Liver (tissue), 9 donors: Measurements from ENCODE around the gene ADRA2B. TPM values are rescaled to one million over a fixed set of nuclear protein-coding genes. Genes with fewer than 3 reads are reported as not detected.
A peak's percentile ranks its signal among the peaks of the same experiment; 100 is the strongest.

ENCODE experiments used
- DNase-seq: peaks from one replicate; pipeline ENCODE4 v3.0.0-alpha.2; 2017; ENCODE audit warnings: low spot score
- H3K27ac ChIP-seq, 2 donors: one replicate each; pipeline ENCODE4 v1.7.0; 2013; ENCODE audit warnings: inconsistent platforms in 2 of 2, low read length in 2 of 2, control low read depth in 1 of 2, low read depth in 1 of 2, mild to moderate bottlenecking in 1 of 2
- H3K27me3 ChIP-seq, 4 donors: one replicate each; pipeline versions ENCODE4 v1.6.1 to v1.7.0; 2013; ENCODE audit warnings: low read length in 3 of 4, inconsistent platforms in 1 of 4, mild to moderate bottlenecking in 1 of 4, moderate library complexity in 1 of 4; ENCODE audit not compliant: control insufficient read depth in 4 of 4, insufficient read depth in 4 of 4
- H3K36me3 ChIP-seq, 4 donors: one replicate each; pipeline versions ENCODE4 v1.6.1 to v1.7.0; 2013; ENCODE audit warnings: low read length in 3 of 4, mild to moderate bottlenecking in 3 of 4, low read depth in 1 of 4, moderate library complexity in 1 of 4; ENCODE audit not compliant: control insufficient read depth in 4 of 4, insufficient read depth in 3 of 4
- H3K4me1 ChIP-seq, 4 donors: one replicate each; pipeline versions ENCODE4 v1.6.1 to v1.7.0; 2013; ENCODE audit warnings: low read length in 3 of 4, mild to moderate bottlenecking in 3 of 4, moderate library complexity in 1 of 4; ENCODE audit not compliant: control insufficient read depth in 4 of 4, insufficient read depth in 4 of 4
- H3K4me3 ChIP-seq, 3 donors: one replicate each; pipeline versions ENCODE4 v1.6.1 to v1.7.0; 2013; ENCODE audit warnings: low read length in 3 of 3, control low read depth in 1 of 3, low read depth in 1 of 3, mild to moderate bottlenecking in 1 of 3
- H3K9ac ChIP-seq, 2 donors: one replicate each; pipeline ENCODE4 v1.7.0; 2013; ENCODE audit warnings: low read length in 2 of 2, mild to moderate bottlenecking in 2 of 2, moderate library complexity in 2 of 2, control low read depth in 1 of 2, low read depth in 1 of 2
- H3K9me3 ChIP-seq, 4 donors: one replicate each; pipeline versions ENCODE4 v1.6.1 to v1.7.0; 2013; ENCODE audit warnings: low read length in 3 of 4; ENCODE audit not compliant: control insufficient read depth in 4 of 4
- EGR1 ChIP-seq, 2 donors: IDR thresholded peaks; 2 replicates each; pipeline ENCODE4 v1.6.1; 2016 to 2018; ENCODE audit warnings: antibody characterized with exemption in 2 of 2, low read depth in 2 of 2
- FOXA1 ChIP-seq: IDR thresholded peaks from 2 replicates; pipeline ENCODE4 v1.6.1; 2016; ENCODE audit warnings: antibody characterized with exemption
- GABPA ChIP-seq, 2 donors: IDR thresholded peaks in 1 of 2; conservative IDR thresholded peaks in 1 of 2; 2 replicates each; pipeline ENCODE4 v1.6.1; 2016; ENCODE audit warnings: antibody characterized with exemption in 2 of 2, mild to moderate bottlenecking in 1 of 2, moderate library complexity in 1 of 2
- HNF4A ChIP-seq, 2 donors: conservative IDR thresholded peaks; 2 replicates each; pipeline ENCODE4 v1.6.1; 2016; ENCODE audit warnings: antibody characterized with exemption in 2 of 2, mild to moderate bottlenecking in 2 of 2
- HNF4G ChIP-seq: IDR thresholded peaks from 2 replicates; pipeline ENCODE4 v1.6.1; 2016; ENCODE audit warnings: antibody characterized with exemption
- JUND ChIP-seq, 2 donors: IDR thresholded peaks; 2 replicates each; pipeline ENCODE4 v1.6.1; 2016; ENCODE audit warnings: antibody characterized with exemption in 2 of 2
- NR2F2 ChIP-seq: IDR thresholded peaks from 2 replicates; pipeline ENCODE4 v1.6.1; 2016; ENCODE audit warnings: antibody characterized with exemption
- RAD21 ChIP-seq, 2 donors: IDR thresholded peaks; 2 replicates each; pipeline ENCODE4 v1.6.1; 2016; ENCODE audit warnings: antibody characterized with exemption in 2 of 2, mild to moderate bottlenecking in 2 of 2
- RXRA ChIP-seq, 2 donors: IDR thresholded peaks; 2 replicates each; pipeline ENCODE4 v1.6.1; 2017 to 2018; ENCODE audit warnings: antibody characterized with exemption in 2 of 2, mild to moderate bottlenecking in 1 of 2
- SP1 ChIP-seq: IDR thresholded peaks from 2 replicates; pipeline ENCODE4 v1.6.1; 2018; ENCODE audit warnings: antibody characterized with exemption, mild to moderate bottlenecking
- TAF1 ChIP-seq: conservative IDR thresholded peaks from 2 replicates; pipeline ENCODE4 v1.6.1; 2016; ENCODE audit warnings: antibody characterized with exemption, mild to moderate bottlenecking
- YY1 ChIP-seq: IDR thresholded peaks from 2 replicates; pipeline ENCODE4 v1.6.1; 2016; ENCODE audit warnings: antibody characterized with exemption, mild to moderate bottlenecking
- WGBS: extraction: QIAGEN DNeasy Blood & Tissue Kit; methylation state at CpG from one replicate; pipeline ENCODE4 v1.1.7; 2013; 5-methylcytosine and 5-hydroxymethylcytosine counted together
- polyA plus RNA-seq, 2 donors: library from polyadenylated mRNA; stranded (reverse) in 1 of 2; unstranded in 1 of 2; fragments of 200-250 nt in 1 of 2; fragments of >200 nt in 1 of 2; fragmentation: Nextera tagmentation in 1 of 2; extraction: Ambion mirVana in 1 of 2; gene quantifications; one replicate each; pipeline versions ENCODE4 v1.2.1 to v1.2.3, GENCODE V29; 2013 to 2015
- total RNA-seq, 2 donors: library from RNA; depleted of rRNA; stranded (reverse); fragments of >200 nt; gene quantifications; one replicate each; pipeline ENCODE4 v1.2.3, GENCODE V29; 2014
- TF ChIP-seq, protein P1 (sequence below): fragments of 150-350 bp; IDR thresholded peaks from 2 replicates; pipeline ENCODE4 v1.5.1; 2017; ENCODE audit warnings: improper control_type of control experiment, low read depth, low read length; ENCODE audit not compliant: missing input control
- TF ChIP-seq, protein P2 (sequence below): IDR thresholded peaks from 2 replicates; pipeline ENCODE4 v1.6.1; 2016; ENCODE audit warnings: antibody characterized with exemption
- TF ChIP-seq, protein P3 (sequence below): IDR thresholded peaks from 2 replicates; pipeline ENCODE4 v1.6.1; 2016; ENCODE audit warnings: antibody characterized with exemption
- TF ChIP-seq, protein P4 (sequence below): IDR thresholded peaks from 2 replicates; pipeline ENCODE4 v1.6.1; 2016; ENCODE audit warnings: antibody characterized with exemption
- TF ChIP-seq, protein P5 (sequence below): IDR thresholded peaks from 2 replicates; pipeline ENCODE4 v1.6.1; 2016; ENCODE audit warnings: antibody characterized with exemption, mild to moderate bottlenecking
- donor health status: healthy.
- donor health status: healthy.
- donor health status: healthy.
- donor health status: healthy.
- donor health status: healthy.

Gene ADRA2B
- total and polyA plus RNA-seq, 4 donors = 1.3 to 8.6 (median 3.0) TPM

DNA sequence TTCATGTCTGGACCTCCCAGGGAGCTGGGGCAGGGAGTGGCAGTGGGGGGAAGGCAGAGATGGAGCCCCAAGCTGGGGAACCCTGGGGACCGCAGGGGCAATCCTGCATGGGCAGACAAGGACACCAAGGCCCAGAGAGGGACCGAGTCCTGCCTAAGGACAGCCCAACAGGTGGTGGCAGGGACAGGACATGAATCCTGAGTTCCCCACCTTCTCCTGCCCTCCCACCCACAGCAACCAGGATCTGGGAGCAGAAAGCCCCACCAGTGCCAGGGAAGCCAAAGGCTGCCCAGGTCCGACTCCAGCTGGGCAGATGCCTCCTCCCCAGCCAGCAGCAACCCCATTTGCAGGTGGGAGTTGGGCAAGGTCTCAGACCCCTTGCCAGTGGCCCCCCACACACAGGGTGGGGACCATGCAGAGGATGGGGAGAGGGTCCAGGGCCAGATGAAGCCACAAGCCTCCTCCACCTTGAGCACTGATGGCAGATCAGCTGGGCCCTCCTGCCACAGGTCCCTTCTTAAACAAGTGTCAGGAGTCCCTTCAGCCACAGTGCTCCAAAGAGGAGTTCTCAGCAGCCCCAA, 6.3 kb downstream of the ADRA2B start:
- Histone ChIP-seq H3K36me3 (no peaks in the 10 kb centered on the region), H3K9ac (no peak overlapping the region), H3K4me1 (no peaks in the 10 kb centered on the region), H3K27me3 (peaks cover 0 to 2% (median 0%) of the 10 kb centered on the region in 4 donors), H3K9me3 (peaks cover 0 to 9% (median 5%) of the 10 kb centered on the region in 4 donors), H3K27ac (peak overlapping the region in 1 of 2 donors; percentile 72), H3K4me3 (no peak overlapping the region)
- TF ChIP-seq HNF4G = no peak
- no peak for TF ChIP-seq FOXA1
- TF ChIP-seq YY1 = no peak
- TF ChIP-seq, protein P1, sequence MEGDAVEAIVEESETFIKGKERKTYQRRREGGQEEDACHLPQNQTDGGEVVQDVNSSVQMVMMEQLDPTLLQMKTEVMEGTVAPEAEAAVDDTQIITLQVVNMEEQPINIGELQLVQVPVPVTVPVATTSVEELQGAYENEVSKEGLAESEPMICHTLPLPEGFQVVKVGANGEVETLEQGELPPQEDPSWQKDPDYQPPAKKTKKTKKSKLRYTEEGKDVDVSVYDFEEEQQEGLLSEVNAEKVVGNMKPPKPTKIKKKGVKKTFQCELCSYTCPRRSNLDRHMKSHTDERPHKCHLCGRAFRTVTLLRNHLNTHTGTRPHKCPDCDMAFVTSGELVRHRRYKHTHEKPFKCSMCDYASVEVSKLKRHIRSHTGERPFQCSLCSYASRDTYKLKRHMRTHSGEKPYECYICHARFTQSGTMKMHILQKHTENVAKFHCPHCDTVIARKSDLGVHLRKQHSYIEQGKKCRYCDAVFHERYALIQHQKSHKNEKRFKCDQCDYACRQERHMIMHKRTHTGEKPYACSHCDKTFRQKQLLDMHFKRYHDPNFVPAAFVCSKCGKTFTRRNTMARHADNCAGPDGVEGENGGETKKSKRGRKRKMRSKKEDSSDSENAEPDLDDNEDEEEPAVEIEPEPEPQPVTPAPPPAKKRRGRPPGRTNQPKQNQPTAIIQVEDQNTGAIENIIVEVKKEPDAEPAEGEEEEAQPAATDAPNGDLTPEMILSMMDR = no peak
- WGBS = 94% methylated on average over 3 of the region's 3 CpGs
- DNase-seq = no peak

DNA sequence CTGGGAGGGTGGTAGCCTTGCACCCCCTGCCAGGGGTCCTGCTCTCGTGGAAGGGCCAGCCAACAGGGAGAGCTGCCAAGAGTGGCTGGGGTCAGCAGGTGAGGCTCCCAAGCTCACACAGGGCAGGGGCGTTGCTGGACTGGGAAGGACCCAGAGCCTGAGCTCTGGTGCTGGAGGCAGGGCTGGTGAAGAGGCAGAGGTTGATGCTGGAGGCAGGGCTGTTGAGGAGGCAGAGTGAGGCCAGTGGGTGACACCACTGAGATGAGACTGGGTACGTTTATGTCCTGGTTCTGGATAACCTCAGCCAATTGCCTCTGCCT, 7.0 kb downstream of the ADRA2B start:
- peaks cover 0 to 10% (median 5%) of the 10 kb centered on the region in 4 donors for H3K9me3 ChIP-seq
- TF ChIP-seq FOXA1 (no peak), RXRA (IDR thresholded peaks at IDR 0.05) (no peak), HNF4A (conservative IDR thresholded peaks at IDR 0.05) (no peak), SP1 (no peak), YY1 (no peak), JUND (IDR thresholded peaks at IDR 0.05) (no peak), GABPA (IDR thresholded peaks at IDR 0.05 in 1 of 2, conservative IDR thresholded peaks at IDR 0.05 in 1 of 2) (no peak), HNF4G (no peak), RAD21 (IDR thresholded peaks at IDR 0.05) (no peak), NR2F2 (no peak), EGR1 (IDR thresholded peaks at IDR 0.05; ENCODE audit: low read depth in 2 of 2) (no peak), TAF1 (no peak)
- TF ChIP-seq, protein P2, sequence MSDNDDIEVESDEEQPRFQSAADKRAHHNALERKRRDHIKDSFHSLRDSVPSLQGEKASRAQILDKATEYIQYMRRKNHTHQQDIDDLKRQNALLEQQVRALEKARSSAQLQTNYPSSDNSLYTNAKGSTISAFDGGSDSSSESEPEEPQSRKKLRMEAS = no peak
- TF ChIP-seq, protein P3, sequence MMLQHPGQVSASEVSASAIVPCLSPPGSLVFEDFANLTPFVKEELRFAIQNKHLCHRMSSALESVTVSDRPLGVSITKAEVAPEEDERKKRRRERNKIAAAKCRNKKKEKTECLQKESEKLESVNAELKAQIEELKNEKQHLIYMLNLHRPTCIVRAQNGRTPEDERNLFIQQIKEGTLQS = no peak
- TF ChIP-seq, protein P1 = no peak
- TF ChIP-seq, protein P4, sequence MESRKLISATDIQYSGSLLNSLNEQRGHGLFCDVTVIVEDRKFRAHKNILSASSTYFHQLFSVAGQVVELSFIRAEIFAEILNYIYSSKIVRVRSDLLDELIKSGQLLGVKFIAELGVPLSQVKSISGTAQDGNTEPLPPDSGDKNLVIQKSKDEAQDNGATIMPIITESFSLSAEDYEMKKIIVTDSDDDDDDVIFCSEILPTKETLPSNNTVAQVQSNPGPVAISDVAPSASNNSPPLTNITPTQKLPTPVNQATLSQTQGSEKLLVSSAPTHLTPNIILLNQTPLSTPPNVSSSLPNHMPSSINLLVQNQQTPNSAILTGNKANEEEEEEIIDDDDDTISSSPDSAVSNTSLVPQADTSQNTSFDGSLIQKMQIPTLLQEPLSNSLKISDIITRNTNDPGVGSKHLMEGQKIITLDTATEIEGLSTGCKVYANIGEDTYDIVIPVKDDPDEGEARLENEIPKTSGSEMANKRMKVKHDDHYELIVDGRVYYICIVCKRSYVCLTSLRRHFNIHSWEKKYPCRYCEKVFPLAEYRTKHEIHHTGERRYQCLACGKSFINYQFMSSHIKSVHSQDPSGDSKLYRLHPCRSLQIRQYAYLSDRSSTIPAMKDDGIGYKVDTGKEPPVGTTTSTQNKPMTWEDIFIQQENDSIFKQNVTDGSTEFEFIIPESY = no peak
- TF ChIP-seq, protein P5, sequence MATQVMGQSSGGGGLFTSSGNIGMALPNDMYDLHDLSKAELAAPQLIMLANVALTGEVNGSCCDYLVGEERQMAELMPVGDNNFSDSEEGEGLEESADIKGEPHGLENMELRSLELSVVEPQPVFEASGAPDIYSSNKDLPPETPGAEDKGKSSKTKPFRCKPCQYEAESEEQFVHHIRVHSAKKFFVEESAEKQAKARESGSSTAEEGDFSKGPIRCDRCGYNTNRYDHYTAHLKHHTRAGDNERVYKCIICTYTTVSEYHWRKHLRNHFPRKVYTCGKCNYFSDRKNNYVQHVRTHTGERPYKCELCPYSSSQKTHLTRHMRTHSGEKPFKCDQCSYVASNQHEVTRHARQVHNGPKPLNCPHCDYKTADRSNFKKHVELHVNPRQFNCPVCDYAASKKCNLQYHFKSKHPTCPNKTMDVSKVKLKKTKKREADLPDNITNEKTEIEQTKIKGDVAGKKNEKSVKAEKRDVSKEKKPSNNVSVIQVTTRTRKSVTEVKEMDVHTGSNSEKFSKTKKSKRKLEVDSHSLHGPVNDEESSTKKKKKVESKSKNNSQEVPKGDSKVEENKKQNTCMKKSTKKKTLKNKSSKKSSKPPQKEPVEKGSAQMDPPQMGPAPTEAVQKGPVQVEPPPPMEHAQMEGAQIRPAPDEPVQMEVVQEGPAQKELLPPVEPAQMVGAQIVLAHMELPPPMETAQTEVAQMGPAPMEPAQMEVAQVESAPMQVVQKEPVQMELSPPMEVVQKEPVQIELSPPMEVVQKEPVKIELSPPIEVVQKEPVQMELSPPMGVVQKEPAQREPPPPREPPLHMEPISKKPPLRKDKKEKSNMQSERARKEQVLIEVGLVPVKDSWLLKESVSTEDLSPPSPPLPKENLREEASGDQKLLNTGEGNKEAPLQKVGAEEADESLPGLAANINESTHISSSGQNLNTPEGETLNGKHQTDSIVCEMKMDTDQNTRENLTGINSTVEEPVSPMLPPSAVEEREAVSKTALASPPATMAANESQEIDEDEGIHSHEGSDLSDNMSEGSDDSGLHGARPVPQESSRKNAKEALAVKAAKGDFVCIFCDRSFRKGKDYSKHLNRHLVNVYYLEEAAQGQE = no peak
- H3K36me3 ChIP-seq = no peaks in the 10 kb centered on the region
- no peak overlapping the region for H3K4me3 ChIP-seq
- peak overlapping the region; percentile 5 to 72 for H3K27ac ChIP-seq
- DNase-seq = no peak
- H3K9ac ChIP-seq = no peak overlapping the region
- H3K27me3 ChIP-seq = peaks cover 0 to 2% (median 0%) of the 10 kb centered on the region in 4 donors
- WGBS = 43% methylated on average over 3 of the region's 3 CpGs
- no peaks in the 10 kb centered on the region for H3K4me1 ChIP-seq
